Left lobe of liver (tissue), 2 donors: ENCODE measurements around the gene CSTB. TPM values are rescaled to one million over a fixed set of nuclear protein-coding genes. Genes with fewer than 3 reads are reported as not detected.

Source experiments
- ATAC-seq: fragments of 200-7000 bp; cut with Tn5 transposase; one replicate; pipeline ENCODE4 v1.9.1; 2020; ENCODE audit warnings: mild to moderate bottlenecking, moderate library complexity
- DNase-seq: peaks from one replicate; pipeline ENCODE4 v3.0.0-alpha.2; 2020; ENCODE audit warnings: low spot score
- total RNA-seq: library from RNA; stranded (reverse); gene quantifications from one replicate; pipeline ENCODE4 v1.2.1, GENCODE V29; 2021
- donor health status: DM: no; HTN: no; CAD: no; lungs with moderate emphysema.
- donor health status: DM: no; HTN: yes; CAD: no.

Gene CSTB
- total RNA-seq, 1 donor from 2014 or later, result 25.6 TPM

GRCh38 chr21:43752758-43753438, 23.2 kb downstream of the CSTB start:
- ATAC-seq, result no peak
- no peak for DNase-seq

DNA sequence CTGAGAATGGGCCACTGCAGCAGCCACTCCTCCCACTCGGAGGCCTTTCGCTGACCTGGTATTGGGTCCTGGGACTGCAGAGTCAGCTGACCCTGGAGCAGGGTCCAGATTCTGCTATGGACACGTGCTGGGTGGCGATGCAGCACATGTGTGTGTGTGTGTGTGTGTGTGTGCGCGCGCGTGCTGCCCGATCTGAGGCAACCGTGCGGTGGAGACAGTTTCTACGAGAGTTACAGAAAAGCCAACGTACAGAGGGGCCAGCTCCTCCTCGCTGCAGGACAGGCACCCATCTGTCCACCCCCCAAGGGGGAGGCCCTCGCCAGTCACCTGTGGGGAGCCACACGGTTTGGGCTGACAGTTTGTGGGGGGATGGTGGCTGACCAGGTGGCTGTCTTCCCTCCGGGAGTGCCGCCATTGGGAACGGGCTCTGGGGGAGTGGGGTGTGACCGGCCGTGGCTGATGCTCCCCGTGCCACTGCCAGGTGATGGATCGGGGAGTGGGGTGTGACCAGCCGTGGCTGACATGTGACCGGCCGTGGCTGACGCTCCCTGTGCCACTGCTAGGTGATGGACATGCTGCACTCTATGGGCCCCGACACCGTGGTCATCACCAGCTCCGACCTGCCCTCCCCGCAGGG, 24.0 kb downstream of the CSTB start:
- ATAC-seq (no peak), DNase-seq (no peak)

DNA sequence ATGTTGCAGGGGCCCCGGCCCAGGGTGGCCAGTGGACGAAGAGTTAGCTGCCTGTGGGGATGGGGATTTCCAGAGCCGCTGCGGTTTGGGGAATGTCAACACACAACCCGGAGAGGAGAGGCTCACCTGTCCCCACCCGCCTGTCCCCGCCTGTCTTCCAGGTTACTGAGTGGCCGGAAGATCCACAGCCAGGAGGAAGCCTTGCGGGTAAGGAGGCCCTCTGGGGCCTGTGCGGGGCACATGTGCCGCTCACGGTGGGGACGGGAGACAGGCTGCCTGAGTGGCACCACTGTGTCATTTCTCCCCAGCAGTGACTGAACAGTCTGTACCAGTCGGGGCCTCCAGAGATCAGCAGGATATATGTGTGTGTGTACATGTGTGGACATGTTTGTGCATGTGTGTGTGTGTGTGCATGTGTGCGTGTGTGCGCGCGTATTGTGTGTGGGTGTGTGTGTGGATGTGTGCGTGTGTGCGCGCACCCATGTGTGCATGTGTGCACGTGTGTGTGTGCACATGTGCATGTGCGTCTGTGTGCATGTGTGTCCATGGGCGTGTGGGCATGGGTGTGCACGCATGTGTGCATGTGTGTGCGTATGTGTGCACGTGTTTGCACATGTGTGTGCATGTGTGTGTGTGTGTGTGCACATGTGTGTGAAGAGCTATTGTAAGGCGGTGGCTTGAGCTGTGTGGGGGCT, 25.6 kb downstream of the CSTB start:
- DNase-seq, result no peak
- ATAC-seq, result no peak

DNA sequence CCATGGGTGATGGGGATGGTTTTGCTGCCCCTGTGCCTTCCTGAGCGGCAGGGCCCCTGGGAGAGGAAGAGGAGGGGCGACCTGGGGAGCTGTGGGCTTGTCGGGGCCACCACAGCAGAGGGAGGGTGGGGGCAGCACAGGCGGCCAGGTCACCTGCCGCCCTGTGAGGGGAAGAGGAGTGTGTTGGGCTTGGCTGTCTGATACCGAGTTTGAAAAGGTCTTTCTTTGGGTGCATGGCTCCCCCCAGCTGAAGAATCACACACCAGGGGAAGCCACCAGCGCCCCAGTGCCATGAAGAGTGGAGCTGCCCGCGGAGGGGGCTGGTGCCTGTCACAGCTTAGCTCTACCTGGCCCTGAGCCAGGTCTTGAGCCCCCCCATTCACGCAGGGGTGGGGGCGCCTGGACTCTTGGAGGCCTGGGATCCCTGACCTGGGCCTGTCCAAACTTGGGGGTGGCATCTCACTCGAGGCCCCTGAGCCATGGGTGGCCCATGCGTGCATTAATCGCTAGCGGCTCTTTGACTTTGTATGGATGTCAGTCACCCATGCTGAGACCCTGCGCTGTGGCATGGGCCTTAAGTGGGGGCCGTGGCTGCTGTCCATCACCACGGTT, 26.4 kb downstream of the CSTB start:
- DNase-seq, result no peak
- no peak for ATAC-seq

- ATAC-seq (no peak), DNase-seq (no peak)
Measured at GRCh38 chr21:43748622-43749021, 27.5 kb downstream of the CSTB start.

DNA sequence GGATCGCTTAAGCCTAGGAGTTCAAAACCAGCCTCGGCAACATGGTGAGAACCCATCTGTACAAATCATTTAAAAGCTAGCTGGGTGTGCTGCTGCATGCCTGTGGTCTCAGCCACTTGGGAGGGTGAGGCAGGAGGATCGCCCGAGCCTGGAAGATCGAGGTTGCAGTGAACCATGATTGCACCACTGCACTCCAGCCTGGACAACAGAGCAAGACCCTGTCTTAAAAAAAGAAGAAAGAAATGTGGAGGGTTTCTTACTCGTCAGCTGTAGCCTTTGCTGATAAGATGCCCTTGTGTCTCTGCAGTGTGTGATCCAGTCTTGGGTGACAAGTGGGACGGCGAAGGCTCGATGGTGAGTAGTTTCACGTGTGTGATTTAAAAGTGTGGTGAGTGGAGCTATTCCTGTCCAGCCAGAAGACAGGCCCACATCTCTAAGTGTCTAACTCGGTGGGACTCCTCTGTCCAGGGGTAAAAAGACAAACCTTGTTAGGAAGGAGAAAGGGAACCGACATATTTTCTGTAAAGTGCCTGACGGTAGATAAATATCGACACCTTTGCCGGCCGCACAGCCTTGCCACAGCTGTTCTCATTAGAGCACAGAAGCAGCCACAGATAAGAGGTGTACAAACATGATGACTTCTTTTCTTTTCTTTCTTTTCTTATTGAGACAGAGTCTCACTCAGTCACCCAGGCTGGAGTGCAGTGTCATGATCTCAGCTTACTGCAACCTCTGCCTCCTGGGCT, 30.2 kb downstream of the CSTB start:
- ATAC-seq (no peak), DNase-seq (no peak)

DNA sequence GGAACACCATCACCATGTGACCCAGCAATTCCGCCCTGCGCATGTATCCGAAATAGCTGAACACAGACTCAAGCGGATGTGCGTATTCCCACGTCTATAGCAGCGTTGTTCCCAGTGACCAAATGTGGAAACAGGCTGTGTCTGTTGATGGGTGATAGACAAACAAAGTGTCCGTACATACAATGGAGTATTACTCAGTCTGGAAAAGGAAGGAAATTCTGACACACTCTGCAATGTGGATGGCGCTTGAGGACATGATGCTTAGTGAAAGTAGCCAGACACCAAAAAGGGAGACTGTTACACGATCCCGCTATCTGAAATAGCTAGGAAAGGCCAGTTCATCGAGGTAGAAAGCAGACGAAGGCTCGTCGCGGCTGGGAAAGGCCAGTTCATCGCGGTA, 31.4 kb downstream of the CSTB start:
- DNase-seq (no peak), ATAC-seq (no peak)

DNA sequence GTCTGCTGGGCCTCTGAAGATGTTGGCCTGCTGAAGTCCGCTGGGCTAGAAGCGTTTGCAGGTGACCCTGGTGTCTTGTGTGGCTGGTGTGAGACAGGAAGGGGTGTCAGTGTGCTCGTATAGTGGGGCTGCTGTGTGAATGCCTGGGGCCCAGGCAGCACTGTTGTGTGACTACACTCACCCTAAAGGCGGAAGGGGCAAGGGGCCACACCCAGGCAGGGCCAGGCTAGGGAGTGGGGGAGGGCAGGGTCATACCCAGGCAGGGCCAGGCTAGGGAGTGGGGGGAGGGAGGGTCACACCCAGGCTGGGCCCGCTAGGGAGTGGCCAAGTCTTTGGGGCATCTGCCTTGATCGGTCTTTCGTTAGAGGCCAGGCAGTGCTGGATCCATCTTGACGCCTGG, 32.2 kb downstream of the CSTB start:
- no peak for ATAC-seq
- DNase-seq, result no peak

GRCh38 chr21:43741423-43742096, 34.5 kb downstream of the CSTB start:
- ATAC-seq (no peak), DNase-seq (no peak)

- peak; percentile 37 for ATAC-seq
- DNase-seq, result no peak
Measured at GRCh38 chr21:43740497-43741156, 35.5 kb downstream of the CSTB start.

- no peak for DNase-seq
- peak; percentile 1 for ATAC-seq
Measured at GRCh38 chr21:43739621-43740435, 36.3 kb downstream of the CSTB start.

DNA sequence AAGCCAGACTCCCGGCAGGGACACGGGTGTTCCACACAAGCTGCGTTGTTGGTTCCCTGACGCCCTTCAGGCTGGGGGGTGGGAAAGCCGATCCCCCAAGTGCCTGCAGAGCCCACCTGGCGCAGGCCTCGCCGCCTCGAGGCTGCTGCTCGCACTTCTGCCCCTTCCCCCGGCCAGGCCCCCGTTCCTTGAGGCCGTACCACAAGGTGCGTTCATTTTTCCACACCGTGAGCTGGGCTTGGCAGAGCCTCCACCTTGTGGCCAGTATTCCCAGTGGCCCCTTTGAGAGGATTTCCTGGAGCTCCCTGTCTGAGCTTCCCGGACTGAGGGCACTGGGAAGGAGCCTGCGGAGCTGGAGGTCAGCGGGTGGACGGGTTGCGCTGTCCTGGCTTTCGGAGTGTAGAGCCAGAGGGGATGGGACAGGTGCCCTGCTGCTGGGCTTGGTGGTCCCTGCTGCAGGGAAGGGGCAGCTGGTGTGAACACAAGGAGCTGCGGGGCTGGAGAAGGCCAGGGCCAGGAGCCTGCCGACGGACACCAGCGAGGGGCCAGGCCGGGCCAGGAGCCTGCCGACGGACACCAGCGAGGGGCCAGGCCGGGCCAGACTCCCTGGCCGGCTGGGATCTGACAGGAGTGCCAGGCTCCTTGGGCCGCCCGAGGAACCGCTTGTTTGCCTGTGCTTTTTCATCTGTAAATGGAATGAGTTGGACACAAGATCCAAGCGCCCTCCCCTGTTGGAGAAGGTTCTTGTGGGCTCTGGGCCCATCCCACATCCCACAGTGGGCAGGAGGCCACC, 38.8 kb downstream of the CSTB start:
- DNase-seq, result no peak
- no peak for ATAC-seq

- DNase-seq (no peak), ATAC-seq (no peak)
Measured at GRCh38 chr21:43736224-43736883, 39.8 kb downstream of the CSTB start.

GRCh38 chr21:43735236-43736091, 40.6 kb downstream of the CSTB start:
- ATAC-seq, result no peak
- DNase-seq, result no peak

DNA sequence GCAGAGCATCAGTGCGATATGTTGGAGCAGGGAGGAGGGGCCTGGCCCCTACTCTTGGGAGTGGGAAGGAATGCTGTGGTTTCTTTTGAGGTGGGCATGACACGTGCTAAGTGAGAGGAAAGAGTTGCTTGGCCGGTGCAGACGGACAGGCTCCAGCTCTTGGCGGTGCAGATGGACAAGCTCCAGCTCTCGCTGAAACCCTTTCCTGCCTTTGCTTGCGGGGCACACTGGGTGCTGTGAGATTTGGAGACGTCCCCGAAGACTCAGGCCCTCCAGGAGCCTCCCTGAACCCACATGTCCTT, 41.2 kb downstream of the CSTB start:
- ATAC-seq (no peak), DNase-seq (no peak)

- DNase-seq, result peak; percentile 66
- ATAC-seq, result peak; percentile 36
Measured at GRCh38 chr21:43734131-43734927, 41.8 kb downstream of the CSTB start.
